NOMO-1 treated with dmso at 0.1 percent for 144 hours (cell line): Measurements from ENCODE around the gene PTGS1.
A peak's percentile ranks its signal among the peaks of the same experiment; 100 is the strongest.
"Not testable (repeated sequence)": the region's sequence is repeated elsewhere in the genome, so short reads cannot be mapped to it uniquely, and the experiment has no call there.

Experiments
- DNase-seq: peaks from one replicate; lab custom pipeline; 2025; ENCODE audit not compliant: unreplicated experiment; lab: John Stamatoyannopoulos, UW

Gene PTGS1

GRCh38 chr9:122346478-122347347 is 24.1 kb upstream of the PTGS1 start:
- no peak for DNase-seq

DNA sequence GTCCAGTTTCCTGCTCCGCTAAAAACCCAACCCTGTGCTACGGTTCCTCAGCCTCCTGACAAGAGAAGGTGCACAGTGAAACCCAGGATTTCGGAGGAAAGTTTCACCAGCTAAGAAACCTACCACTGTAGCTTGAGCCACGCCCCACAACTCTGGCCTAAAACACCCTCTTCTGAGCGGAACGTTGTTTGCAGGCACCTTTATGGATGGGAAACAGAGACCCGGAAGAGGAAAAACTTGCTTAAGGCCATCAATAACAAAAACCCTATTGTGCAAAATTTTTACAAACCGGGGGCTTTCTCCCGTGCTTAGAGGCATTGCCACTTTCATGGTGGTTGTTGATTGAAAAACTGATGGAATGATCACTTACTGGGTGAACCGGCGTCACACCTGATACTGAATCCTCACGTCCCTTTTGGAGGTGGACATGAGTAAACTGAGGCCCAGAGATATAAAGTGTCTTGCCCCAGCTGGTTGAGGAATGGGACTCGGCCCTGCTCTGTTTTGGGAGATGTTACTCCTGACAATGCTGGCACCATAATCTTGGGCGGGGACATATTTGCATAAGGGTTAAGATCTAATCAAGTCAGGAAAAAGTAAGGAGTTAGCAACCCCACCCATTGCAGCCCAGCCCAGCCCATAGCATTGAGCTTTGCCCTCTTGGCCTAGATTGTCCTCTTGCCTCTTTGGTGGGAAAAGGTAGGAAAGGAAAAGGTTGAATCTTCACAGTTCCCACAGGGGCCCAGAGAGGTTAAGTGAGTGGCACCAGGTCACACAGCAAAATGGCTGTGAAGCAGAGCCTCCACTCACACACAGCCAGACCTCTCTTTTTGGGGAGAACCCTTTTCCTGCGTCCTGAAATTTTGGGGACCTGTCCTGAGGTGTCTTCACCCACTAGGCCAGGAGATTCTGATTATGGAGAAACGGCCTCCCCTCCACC is 23.2 kb upstream of the PTGS1 start:
- peak; percentile 54 for DNase-seq

- DNase-seq: no peak
These were observed 22.5 kb upstream of the PTGS1 start for GRCh38 chr9:122348288-122348777.

DNA sequence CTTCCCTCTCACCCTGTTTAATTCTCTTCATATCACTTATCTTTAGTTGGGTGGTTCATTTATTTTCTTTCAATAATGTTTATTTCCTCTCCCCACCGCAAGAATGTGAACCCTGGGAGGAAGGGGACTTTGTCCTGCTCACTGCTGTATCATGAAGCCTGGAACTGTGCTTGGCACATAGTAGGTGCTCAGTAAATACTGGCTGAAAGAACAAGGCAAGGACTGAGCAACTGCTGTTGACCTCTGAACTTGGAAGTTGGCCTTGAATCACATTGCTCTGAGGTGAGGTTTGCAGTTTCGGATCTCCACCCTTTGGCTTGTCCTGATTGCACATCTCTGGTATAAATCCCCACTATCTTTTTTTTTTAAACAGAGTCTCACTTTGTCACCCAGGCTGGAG is 22.0 kb upstream of the PTGS1 start:
- DNase-seq: no peak

- DNase-seq: no peak
These were observed 21.6 kb upstream of the PTGS1 start for GRCh38 chr9:122349201-122349600.

- peak; percentile 54 for DNase-seq
These were observed 20.1 kb upstream of the PTGS1 start for GRCh38 chr9:122350577-122351355.

DNA sequence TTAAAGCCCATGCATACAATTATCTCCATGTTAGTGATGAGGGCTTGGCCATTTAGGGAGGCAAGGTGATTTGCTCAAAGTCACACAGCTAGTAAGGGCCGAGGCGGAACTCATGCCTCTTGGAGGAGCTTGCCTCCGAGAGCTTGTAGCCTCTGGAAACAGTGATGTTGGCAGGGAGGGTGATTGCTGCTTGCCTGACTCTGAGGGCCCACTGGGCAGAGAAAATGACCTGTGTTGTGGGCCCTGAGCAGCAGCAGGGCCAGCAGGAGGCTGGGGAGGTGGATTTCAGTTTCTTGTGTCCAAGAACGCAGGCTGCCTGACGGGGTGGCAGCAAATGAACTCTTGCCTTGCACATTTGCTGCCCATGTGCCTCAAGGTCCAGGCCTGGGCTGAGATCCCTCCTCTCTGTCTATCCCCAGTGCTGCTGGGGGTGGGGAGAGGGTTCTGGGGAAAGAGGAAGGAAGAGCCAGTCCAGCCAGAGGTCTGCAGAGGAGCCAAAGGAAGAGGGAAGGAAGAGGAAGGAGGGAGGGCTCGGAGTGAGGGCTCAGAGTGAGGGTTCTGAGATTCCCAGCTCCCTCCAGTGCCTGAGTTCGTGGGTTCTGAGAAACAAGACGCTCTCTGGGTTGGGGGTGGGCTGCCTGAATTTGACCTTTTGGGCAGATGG is 16.2 kb upstream of the PTGS1 start:
- no peak for DNase-seq

DNA sequence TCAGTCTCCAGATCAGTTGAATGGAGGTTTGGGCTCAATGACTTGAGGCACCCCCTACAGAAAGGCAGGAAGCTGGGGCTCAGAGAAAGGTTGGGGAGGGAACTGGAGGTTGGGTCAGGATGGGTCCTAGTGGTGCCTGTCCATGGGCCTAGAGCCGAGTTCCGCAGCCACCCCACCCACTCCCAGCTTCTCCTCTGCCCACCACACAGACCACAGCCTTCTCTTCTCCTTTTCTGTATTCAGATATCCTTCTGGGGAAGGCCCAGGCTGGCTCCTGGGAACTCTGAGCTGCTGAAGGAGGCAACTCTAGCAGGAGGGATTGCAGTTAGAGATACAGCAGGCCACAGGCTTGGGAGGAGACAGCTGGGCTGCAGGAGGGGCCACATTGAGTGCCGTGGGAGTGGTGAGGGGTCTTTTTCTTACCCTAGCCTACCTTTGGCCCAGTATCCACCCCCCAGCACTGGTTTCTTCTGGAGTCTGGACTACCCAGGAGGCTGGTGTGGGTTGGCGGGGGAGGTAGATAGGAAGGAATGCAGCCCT is 15.4 kb upstream of the PTGS1 start:
- DNase-seq: no peak

- no peak for DNase-seq
These were observed 14.2 kb upstream of the PTGS1 start for GRCh38 chr9:122356627-122357026.

DNA sequence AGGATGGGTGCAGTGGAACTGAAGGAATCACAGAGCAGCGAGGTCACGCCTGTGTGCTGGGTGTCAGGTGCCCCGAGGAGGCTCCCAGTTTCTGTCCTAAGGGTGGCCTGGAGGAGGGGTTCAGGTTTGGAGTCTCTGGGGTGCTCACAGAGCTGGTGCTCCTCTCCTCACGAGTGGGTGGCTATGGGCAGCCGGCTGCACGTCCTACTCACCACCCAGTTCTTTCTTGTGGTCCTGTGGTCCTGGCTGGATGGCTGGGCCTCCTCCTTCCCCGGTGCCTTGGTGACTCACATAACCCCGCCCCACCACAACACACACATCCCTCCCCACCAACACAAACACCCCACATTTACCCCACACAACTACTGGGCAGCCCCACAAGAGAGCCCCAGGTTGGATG is 9.9 kb upstream of the PTGS1 start:
- DNase-seq: no peak

GRCh38 chr9:122363131-122363530 is 7.7 kb upstream of the PTGS1 start:
- not testable (repeated sequence) for DNase-seq

DNA sequence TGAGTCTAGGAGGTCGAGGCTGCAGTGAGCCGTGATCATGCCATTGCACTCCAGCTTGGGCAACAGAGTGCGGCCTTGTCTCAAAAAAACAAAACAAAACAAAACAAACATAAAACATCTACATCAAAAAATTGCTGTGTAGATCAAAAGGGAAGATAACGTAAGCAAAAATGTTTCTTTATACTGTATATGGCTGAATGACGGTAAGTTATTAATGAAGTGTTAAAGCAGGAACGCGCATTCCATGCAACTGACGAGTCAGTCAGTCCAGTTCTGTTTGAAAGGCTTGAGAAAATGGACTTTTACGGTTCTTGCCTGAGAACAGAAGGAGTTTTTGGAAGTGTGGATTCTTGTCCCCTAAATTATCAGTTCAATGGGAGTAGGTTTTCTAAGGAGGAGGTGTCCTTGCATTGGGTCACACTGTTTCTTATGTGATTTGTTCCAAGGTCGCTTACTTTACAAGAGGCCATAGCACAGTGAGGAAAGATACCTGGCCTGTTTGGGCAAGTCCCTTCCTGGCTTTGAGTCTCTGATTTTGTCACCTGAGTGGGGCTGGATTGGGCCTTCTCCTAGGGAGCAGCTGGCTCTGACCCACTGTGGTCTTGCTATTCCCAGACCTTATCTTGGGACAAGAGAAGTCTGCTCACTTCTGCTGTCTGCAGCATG is 6.6 kb upstream of the PTGS1 start:
- DNase-seq: no peak

GRCh38 chr9:122364783-122365150 is 6.1 kb upstream of the PTGS1 start:
- DNase-seq: no peak

DNA sequence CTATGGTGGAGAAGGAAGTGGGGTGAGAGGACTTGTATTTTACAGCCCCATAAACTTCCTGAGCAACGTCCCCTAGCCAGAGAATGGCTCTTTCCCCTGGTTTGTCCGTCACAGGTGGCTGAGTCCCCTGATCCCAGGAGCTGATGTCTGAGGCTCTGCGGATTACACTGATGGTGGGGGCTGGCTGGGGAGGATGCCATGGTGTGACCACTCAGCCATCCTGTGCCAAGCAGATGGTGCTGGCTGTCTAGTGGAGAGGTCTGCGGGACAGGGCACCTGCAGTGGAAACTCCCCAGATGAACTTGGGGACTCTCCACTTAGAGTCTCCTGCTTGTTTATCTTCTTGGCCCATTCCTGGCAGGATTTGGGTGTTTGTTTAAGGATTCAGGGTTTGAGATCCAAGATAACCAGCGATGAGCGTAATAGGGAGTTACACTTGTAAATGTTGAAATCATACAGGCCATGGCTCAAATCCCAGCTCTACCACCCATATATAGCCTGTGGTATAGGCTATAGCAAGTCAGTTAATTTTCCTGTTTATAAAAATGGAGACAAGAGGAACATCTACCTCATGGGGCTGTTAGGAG is 4.7 kb upstream of the PTGS1 start:
- no peak for DNase-seq

- no peak for DNase-seq
These were observed 3.8 kb upstream of the PTGS1 start for GRCh38 chr9:122367065-122367464.

DNA sequence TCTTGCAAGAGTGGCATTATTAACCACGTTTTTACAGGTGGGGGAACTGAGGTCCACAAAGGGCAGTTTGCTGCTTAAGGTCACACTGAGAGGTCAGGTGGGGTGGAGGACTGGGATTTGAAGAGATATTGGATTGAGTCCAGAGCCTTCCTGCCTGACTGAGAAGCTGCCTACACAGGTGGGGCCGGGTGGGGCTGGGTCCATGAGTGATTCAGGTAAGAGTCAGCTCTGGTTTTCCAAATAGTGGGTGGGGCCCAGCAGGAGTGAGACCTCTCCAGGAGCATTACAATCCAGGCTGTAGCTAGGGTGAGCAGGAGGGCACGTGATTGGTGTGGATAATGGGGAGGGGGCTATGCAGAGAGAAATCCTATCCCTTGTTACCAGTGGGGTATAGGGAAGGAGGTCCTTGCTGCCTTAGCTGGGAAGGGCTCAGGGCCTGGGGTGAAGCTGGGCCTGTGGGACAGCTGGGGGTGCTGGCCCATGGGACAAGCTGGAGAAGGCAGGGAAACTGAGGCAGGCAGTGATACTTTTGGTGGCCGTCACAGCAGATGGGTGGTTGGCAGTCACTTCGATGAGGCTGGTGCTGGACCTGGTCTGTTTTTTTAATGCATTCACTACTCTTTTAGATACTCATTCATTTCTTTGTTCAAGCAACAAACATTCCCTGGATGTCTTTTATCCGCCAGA is 2.9 kb upstream of the PTGS1 start:
- DNase-seq: no peak

GRCh38 chr9:122368642-122369041 is 2.2 kb upstream of the PTGS1 start:
- DNase-seq: no peak

DNA sequence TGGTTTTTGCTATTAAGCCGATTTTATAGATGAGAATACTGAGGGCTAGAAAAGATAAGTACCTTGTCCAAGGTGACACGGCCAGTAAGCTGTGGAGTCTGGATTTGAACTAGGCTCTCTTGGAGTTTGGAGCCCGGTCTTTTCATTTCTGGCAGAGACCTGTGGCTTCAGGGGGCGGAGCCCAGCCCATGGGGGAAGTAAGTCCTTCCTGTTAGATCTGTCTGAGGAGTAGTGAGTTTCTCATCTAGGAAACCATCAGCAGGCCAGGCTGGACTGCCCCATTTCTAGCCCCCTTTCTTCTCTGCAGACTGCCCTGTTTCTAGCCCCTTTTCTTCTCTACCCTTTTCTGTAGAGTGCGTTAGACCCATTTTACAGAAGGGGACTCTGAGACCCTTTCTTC is 521 bp upstream of the PTGS1 start:
- peak; percentile 58 for DNase-seq

GRCh38 chr9:122371846-122372245 is 1.0 kb downstream of the PTGS1 start:
- DNase-seq: no peak
